SW480 (cell line): ENCODE measurements around the gene TRIP13.
A peak's percentile ranks its signal among the peaks of the same experiment; 100 is the strongest.
"Not testable (repeated sequence)": the region's sequence is repeated elsewhere in the genome, so short reads cannot be mapped to it uniquely, and the experiment has no call there.

Experiments
- DNase-seq: peaks from one replicate; pipeline ENCODE4 v3.0.0-alpha.2; 2016; ENCODE audit warnings: low spot score

TRIP13 gene

GRCh38 chr5:919356-920000 lies 26.8 kb downstream of the TRIP13 start:
- DNase-seq = peak; percentile 91

GRCh38 chr5:920321-920720 lies 27.6 kb downstream of the TRIP13 start:
- DNase-seq = no peak

GRCh38 chr5:921456-922435 lies 29.1 kb downstream of the TRIP13 start:
- DNase-seq = no peak

- peak; percentile 58 for DNase-seq
Measured at GRCh38 chr5:922436-923280, 30.0 kb downstream of the TRIP13 start.

- peak; percentile 89 for DNase-seq
Measured at GRCh38 chr5:923281-923873, 30.7 kb downstream of the TRIP13 start.

GRCh38 chr5:926417-927171 lies 33.9 kb downstream of the TRIP13 start:
- DNase-seq = no peak

GRCh38 chr5:927172-928015 lies 34.7 kb downstream of the TRIP13 start:
- no peak for DNase-seq

GRCh38 chr5:929182-929581 lies 36.5 kb downstream of the TRIP13 start:
- DNase-seq = not testable (repeated sequence)

- DNase-seq = no peak
Measured at GRCh38 chr5:929596-929995, 36.9 kb downstream of the TRIP13 start.

- DNase-seq = peak; percentile 93
Measured at GRCh38 chr5:930866-931265, 38.2 kb downstream of the TRIP13 start.

GRCh38 chr5:931570-932145 lies 39.0 kb downstream of the TRIP13 start:
- DNase-seq = no peak

GRCh38 chr5:932151-932627 lies 39.5 kb downstream of the TRIP13 start:
- DNase-seq = no peak

GRCh38 chr5:932628-933250 lies 40.1 kb downstream of the TRIP13 start:
- DNase-seq = peak; percentile 82

GRCh38 chr5:933251-933861 lies 40.7 kb downstream of the TRIP13 start:
- DNase-seq = no peak

GRCh38 chr5:933951-934350 lies 41.3 kb downstream of the TRIP13 start:
- DNase-seq = not testable (repeated sequence)

GRCh38 chr5:934381-934967 lies 41.8 kb downstream of the TRIP13 start:
- not testable (repeated sequence) for DNase-seq

GRCh38 chr5:935510-936084 lies 42.9 kb downstream of the TRIP13 start:
- no peak for DNase-seq
